MG63 (cell line): Measurements from ENCODE around the gene GNAS-AS1. TPM values are rescaled to one million over a fixed set of nuclear protein-coding genes. Genes with fewer than 3 reads are reported as not detected.

Source experiments
- DNase-seq: peaks from one replicate; pipeline ENCODE4 v3.0.0-alpha.2; 2020
- H3K27me3 ChIP-seq: fragments of 250-450 bp; sonication (Bioruptor Pico); 2 replicates; pipeline ENCODE4 v1.5.1; 2020; ENCODE audit warnings: mild to moderate bottlenecking, moderate library complexity
- H3K36me3 ChIP-seq: fragments of 250-450 bp; sonication (Bioruptor Pico); 2 replicates; pipeline ENCODE4 v1.5.1; 2020; ENCODE audit warnings: mild to moderate bottlenecking, moderate library complexity
- H3K4me3 ChIP-seq: fragments of 250-450 bp; sonication (Bioruptor Pico); 2 replicates; pipeline ENCODE4 v1.5.1; 2020; ENCODE audit warnings: mild to moderate bottlenecking, moderate library complexity
- H3K9me3 ChIP-seq: fragments of 250-450 bp; sonication (Bioruptor Pico); 2 replicates; pipeline ENCODE4 v1.5.1; 2020; ENCODE audit warnings: mild to moderate bottlenecking, moderate library complexity
- total RNA-seq: library from RNA; depleted of rRNA; stranded (reverse); fragments of >200 nt; shearing (Covaris generic); gene quantifications from 2 replicates; pipeline ENCODE4 v1.2.3, GENCODE V29; 2014; ENCODE audit warnings: low replicate concordance

The GNAS-AS1 gene
- total RNA-seq, 1 experiment from 2014 or later = 1.1 TPM

- H3K4me3 ChIP-seq = no peak overlapping the region
- H3K27me3 ChIP-seq = peaks cover 2% of the 10 kb centered on the region; the same call in 1 of the 2 replicates
- H3K36me3 ChIP-seq = no peaks in the 10 kb centered on the region
- H3K9me3 ChIP-seq = no peaks in the 10 kb centered on the region
- DNase-seq = no peak
Observed at GRCh38 chr20:58813369-58813768, 37.3 kb downstream of the GNAS-AS1 start.

- H3K27me3 ChIP-seq = peaks cover 2% of the 10 kb centered on the region; the same call in 1 of the 2 replicates
- DNase-seq = no peak
- H3K36me3 ChIP-seq = no peaks in the 10 kb centered on the region
- no peak overlapping the region for H3K4me3 ChIP-seq
- no peaks in the 10 kb centered on the region for H3K9me3 ChIP-seq
Observed at GRCh38 chr20:58811334-58811733, 39.4 kb downstream of the GNAS-AS1 start.

- no peaks in the 10 kb centered on the region for H3K36me3 ChIP-seq
- H3K4me3 ChIP-seq = no peak overlapping the region
- peaks cover 2% of the 10 kb centered on the region; the same call in 1 of the 2 replicates for H3K27me3 ChIP-seq
- H3K9me3 ChIP-seq = no peaks in the 10 kb centered on the region
- no peak for DNase-seq
Observed at GRCh38 chr20:58810879-58811250, 39.8 kb downstream of the GNAS-AS1 start.

DNA sequence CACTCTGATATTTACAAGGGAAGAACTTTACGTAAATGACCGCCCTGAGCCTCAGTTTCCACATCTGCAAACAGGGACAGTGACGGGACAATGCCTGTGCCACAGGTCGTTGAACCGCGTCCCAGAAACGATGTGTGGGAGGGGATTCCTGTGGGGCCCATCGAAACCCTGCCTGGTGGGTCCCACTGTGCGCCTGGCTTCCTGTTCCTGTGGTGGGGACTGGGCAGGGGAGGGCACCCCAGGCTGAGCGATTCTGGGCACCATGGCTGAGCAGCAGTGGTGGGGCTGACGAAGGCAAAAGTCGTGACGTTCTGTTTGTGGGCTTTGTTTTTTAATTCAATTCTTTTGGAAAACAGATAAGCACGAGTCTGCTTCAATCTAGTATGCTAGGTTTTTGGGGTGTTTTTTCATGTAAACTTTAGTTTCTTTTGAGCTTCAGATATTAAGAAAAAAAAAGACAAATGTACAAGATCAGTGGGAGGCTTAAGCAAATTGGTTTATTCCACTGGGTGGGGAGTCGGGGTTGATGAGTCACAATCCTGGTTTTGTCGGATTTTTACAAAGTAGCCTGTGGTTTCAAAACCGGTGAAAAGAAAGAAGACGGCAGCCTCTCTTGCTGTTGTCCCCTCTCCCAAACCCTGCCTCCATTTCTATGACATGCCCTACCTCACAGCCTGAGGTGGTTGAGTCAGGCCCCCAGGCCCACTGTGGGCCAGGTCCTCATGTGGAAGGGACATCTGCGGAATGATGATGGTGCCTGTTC lies 40.4 kb downstream of the GNAS-AS1 start:
- DNase-seq = no peak
- Histone ChIP-seq H3K36me3 (no peaks in the 10 kb centered on the region), H3K27me3 (peaks cover 2% of the 10 kb centered on the region; the same call in 1 of the 2 replicates), H3K4me3 (no peak overlapping the region), H3K9me3 (no peaks in the 10 kb centered on the region)

DNA sequence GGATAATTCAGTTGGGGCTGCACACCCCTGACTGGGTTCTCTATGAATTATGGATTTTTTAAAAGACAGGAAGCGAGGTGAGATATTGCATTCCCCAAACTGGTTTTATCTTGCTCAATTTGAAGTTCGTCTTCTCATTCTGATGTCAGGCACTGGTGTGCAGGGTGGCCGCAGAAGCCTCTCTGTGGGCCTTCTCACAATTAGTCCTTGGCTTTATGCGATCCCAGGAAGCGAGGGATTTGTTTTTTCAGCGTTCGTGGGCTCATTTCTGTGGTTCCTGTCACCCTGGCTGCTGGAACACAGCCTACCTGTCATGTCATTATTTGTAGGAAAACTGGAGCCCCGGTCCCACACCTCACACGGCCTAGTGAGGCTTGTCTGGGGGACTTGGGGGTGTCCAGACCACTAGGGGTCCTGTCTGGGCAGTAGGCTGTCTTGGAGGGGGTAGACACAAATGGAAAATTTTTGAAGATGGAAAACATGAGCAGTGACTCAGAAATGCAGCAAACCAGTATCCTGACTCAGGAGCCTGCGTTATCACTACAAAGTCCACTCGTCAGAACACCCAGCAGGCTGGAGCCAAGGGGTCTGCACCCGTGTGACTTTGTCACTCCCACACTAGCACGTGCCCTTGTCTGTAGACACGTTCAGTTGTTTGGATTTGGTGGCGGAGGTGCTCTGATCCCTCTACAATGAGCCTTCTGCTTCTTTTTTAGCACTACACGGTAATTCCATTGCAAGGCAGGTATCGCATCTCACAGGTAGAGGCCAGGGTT lies 42.2 kb downstream of the GNAS-AS1 start:
- DNase-seq = no peak
- peaks cover 2% of the 10 kb centered on the region; the same call in 1 of the 2 replicates for H3K27me3 ChIP-seq
- H3K36me3 ChIP-seq = no peaks in the 10 kb centered on the region
- H3K4me3 ChIP-seq = no peak overlapping the region
- H3K9me3 ChIP-seq = no peaks in the 10 kb centered on the region

GRCh38 chr20:58807801-58808200 lies 42.9 kb downstream of the GNAS-AS1 start:
- H3K9me3 ChIP-seq = no peaks in the 10 kb centered on the region
- H3K27me3 ChIP-seq = peaks cover 2% of the 10 kb centered on the region; the same call in 1 of the 2 replicates
- H3K36me3 ChIP-seq = no peaks in the 10 kb centered on the region
- DNase-seq = no peak
- H3K4me3 ChIP-seq = no peak overlapping the region

DNA sequence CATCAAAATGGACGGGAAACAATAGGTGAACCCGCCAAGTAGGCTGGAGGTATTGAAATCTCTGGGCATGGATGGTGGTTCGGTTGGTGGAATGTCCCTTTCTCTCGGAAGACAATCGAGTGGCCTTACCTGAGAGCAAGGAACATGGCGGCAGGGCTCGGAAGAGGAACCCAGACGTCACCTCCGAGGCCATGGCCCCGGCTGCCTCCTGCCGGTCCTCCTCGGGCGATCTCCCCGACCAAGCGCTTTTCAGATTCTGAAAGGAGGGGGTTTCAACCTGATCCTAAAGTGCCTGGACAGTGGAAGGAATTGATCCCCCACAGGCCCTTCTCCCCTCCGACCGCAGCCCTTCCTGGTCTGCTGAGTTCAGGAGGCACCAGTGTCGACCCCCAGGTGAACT lies 47.2 kb downstream of the GNAS-AS1 start:
- Histone ChIP-seq H3K9me3 (no peaks in the 10 kb centered on the region), H3K27me3 (0 out of 2 replicates have a peak, but pooled peaks cover 2% of the 10 kb centered on the region), H3K4me3 (no peak overlapping the region), H3K36me3 (no peaks in the 10 kb centered on the region)
- no peak for DNase-seq

DNA sequence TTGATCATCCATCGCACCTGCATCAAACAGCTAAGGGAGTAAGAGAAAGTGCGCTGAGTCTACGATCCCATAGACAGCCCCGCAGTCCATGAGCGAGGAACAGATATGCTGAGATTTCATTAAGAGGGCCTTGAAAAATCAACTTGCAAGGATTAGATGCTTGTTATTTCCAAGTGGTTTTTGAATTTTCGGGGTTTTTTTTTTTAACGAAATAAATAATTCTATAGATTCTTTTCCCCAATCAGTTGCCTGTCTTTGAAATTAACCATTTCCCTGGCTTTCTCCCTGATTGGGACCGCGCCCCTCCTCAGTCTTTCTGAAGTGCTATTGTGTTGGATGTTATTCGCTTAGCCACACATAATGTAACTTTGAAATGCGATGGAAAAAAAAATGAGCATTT lies 48.6 kb downstream of the GNAS-AS1 start:
- DNase-seq = no peak
- H3K4me3 ChIP-seq = no peak overlapping the region

DNA sequence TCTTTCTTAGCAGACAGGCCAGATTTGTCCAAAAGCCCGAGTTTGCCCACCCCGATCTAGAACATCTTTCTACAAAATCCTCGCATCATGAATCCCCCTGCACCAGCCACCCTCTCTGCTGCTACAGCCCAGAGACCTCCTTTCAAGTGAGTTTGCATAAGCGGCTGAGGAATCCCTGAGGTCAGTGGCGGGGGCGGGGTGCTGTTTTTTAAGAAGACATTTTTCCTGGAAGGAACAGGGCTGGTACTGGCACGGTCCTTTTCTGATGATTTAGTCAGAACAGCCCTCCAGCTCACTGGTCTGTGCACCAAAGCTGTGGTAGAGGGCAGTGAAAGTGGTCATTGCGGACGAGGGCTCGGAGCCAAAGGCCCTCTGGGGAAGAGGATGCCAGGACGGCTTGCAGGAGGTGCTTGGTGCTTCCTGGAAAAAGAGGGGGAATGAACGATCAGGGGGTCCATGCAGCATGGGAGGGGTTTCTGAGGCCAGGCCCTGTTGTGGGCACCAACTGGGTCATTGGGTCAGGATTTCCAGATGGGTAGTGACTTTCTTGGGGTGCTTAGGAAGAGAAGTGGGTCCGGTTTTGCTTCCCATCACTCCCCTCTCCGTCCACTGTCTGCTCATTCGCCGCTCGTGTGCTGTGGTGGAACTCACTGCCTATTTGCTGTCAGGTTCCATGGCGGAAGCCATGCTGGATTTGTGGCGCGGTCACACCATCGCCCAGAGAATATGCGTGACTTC lies 50.4 kb downstream of the GNAS-AS1 start:
- Histone ChIP-seq H3K4me3 (no peak overlapping the region), H3K9me3 (no peaks in the 10 kb centered on the region), H3K36me3 (no peaks in the 10 kb centered on the region), H3K27me3 (0 out of 2 replicates have a peak, but pooled peaks cover 2% of the 10 kb centered on the region)
- no peak for DNase-seq

More for the DNA sequence above, 48.6 kb downstream of the GNAS-AS1 start:
- no peaks in the 10 kb centered on the region for H3K9me3 ChIP-seq
- no peaks in the 10 kb centered on the region for H3K36me3 ChIP-seq
- 0 out of 2 replicates have a peak, but pooled peaks cover 2% of the 10 kb centered on the region for H3K27me3 ChIP-seq

DNA sequence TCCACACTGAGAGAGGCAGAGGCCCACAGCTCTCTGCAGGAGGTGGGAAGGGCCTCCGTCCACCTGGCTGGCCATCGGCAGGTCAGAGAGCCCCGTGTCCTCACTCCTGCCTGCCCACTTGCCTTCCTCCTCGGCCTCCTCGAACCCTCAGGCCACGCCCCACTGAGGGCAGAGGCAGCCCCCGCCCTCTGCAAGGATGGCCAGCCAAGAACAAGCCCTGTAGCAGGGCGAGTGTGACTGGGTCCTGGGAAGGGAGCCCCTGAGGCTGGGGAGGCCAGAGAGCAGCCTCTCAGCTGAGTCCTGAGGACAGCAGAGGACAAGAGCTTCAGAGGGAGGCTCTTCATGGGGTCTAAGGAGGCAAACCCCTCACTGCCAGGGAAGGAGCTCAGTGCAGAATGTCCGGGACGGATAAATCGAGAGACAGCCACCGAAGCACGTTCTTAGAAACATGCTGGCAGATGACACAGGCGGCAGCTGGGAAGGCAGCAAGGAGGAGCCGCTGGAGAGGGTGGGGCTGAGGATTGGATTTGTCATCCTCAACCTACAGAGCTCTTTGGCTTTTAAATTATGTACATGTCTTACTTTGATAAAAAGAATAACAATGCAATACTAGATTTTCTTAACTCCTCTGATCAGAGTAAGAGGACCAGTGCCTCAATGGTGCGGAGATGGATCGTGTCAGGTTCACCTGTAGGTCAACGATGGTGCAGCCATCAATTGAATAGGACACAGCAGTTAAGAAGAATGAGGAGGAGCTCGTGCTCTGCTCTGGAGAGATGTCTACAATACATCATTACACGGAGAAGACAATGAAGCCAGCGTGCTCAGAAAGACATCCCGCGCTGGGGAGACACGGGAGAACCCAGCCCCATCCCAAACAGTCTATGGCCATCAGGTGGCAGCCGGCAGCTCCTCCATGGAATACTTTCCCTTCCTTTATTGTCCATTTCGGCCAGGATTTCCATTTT lies 53.0 kb downstream of the GNAS-AS1 start:
- no peak overlapping the region for H3K4me3 ChIP-seq
- 0 out of 2 replicates have a peak, but pooled peaks cover 2% of the 10 kb centered on the region for H3K27me3 ChIP-seq

GRCh38 chr20:58795923-58796245 lies 54.8 kb downstream of the GNAS-AS1 start:
- 0 out of 2 replicates have a peak, but pooled peaks cover 2% of the 10 kb centered on the region for H3K27me3 ChIP-seq
- H3K36me3 ChIP-seq = no peaks in the 10 kb centered on the region
- DNase-seq = no peak
- H3K4me3 ChIP-seq = no peak overlapping the region
- H3K9me3 ChIP-seq = no peaks in the 10 kb centered on the region

More for the DNA sequence above, 53.0 kb downstream of the GNAS-AS1 start:
- H3K9me3 ChIP-seq = no peaks in the 10 kb centered on the region
- DNase-seq = no peak
- no peaks in the 10 kb centered on the region for H3K36me3 ChIP-seq

- no peaks in the 10 kb centered on the region for H3K36me3 ChIP-seq
- H3K4me3 ChIP-seq = no peak overlapping the region
- H3K9me3 ChIP-seq = no peaks in the 10 kb centered on the region
- DNase-seq = no peak
- H3K27me3 ChIP-seq = 0 out of 2 replicates have a peak, but pooled peaks cover 2% of the 10 kb centered on the region
Observed at GRCh38 chr20:58795181-58795922, 55.4 kb downstream of the GNAS-AS1 start.

DNA sequence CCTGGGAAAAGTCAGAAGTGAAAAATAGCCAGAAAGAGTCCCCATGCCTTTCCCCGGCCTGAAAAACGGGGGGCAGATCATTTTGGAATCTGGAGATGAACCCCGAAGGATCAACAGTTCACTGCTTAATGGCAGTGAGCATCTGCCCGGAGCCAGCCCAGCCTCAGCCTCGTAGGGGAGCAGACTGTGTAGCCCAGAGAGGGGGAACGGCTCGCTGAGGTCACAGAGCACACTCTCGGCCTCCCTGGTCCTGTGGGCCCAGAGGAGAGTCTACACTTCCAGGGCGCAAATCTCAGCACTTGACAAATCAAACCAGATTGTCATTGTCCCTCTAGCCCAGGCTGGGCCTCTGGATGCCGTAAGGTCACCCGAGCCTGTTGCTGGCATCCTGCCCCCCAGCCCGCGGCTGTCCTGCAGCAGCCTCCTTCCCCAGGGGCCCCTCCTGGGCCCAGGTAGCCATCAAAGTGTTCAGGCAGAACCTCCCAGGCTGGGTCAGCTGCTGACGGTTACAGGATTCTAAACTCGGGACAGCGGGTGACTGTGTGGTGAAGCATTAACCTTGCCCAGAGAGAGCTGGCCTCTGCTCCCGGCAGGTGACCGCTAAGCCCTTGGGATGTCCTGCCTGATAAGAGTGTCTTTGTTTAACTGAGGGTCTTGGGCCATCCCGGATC lies 56.1 kb downstream of the GNAS-AS1 start:
- no peaks in the 10 kb centered on the region for H3K36me3 ChIP-seq
- no peak for DNase-seq

GRCh38 chr20:58793512-58794420 lies 56.9 kb downstream of the GNAS-AS1 start:
- Histone ChIP-seq H3K4me3 (no peak overlapping the region), H3K36me3 (no peaks in the 10 kb centered on the region; the same call in 1 of the 2 replicates), H3K27me3 (no peaks in the 10 kb centered on the region), H3K9me3 (no peaks in the 10 kb centered on the region)
- no peak for DNase-seq

More for the DNA sequence above, 56.1 kb downstream of the GNAS-AS1 start:
- Histone ChIP-seq H3K27me3 (0 out of 2 replicates have a peak, but pooled peaks cover 2% of the 10 kb centered on the region), H3K4me3 (no peak overlapping the region), H3K9me3 (no peaks in the 10 kb centered on the region)
